DOHH2 (cell line): ENCODE data around the gene IQCB1.

Experiments
- H3F3A ChIP-seq: fragments of 200-600 bp; sonication (generic), shearing (Covaris generic); 2 replicates; pipeline ENCODE4 v1.6.0; 2016; ENCODE audit warnings: antibody characterized with exemption, mild to moderate bottlenecking; ENCODE audit not compliant: control insufficient read depth, insufficient read depth
- H3K27ac ChIP-seq: fragments of 200-600 bp; sonication (generic); 2 replicates; pipeline ENCODE4 v1.5.1; 2014; ENCODE audit warnings: low read depth, mild to moderate bottlenecking, low read length, moderate library complexity
- H3K27me3 ChIP-seq: fragments of 200-600 bp; sonication (generic); 2 replicates; pipeline ENCODE4 v1.6.1; 2014; ENCODE audit warnings: mild to moderate bottlenecking, low read length, mixed read lengths; ENCODE audit not compliant: control insufficient read depth
- H3K36me3 ChIP-seq: fragments of 200-600 bp; sonication (generic); 2 replicates; pipeline ENCODE4 v1.6.1; 2014; ENCODE audit warnings: mild to moderate bottlenecking, low read length, moderate library complexity, mixed read lengths; ENCODE audit not compliant: control insufficient read depth
- H3K4me1 ChIP-seq: fragments of 200-600 bp; sonication (generic); 2 replicates; pipeline ENCODE4 v1.6.1; 2014; ENCODE audit warnings: mild to moderate bottlenecking, low read length, mixed read lengths; ENCODE audit not compliant: control insufficient read depth
- H3K4me2 ChIP-seq: fragments of 200-600 bp; sonication (generic); 2 replicates; pipeline ENCODE4 v1.6.0; 2014; ENCODE audit warnings: mild to moderate bottlenecking, low read length, moderate library complexity
- H3K4me3 ChIP-seq: fragments of 200-600 bp; sonication (generic); 2 replicates; pipeline ENCODE4 v1.5.1; 2014; ENCODE audit warnings: mild to moderate bottlenecking, low read length, mixed read lengths
- H3K79me2 ChIP-seq: fragments of 200-600 bp; sonication (generic); 2 replicates; pipeline ENCODE4 v1.6.1; 2014; ENCODE audit warnings: mild to moderate bottlenecking, low read length, mixed read lengths; ENCODE audit not compliant: control insufficient read depth
- H3K9me2 ChIP-seq: fragments of 200-600 bp; sonication (generic); replicated peaks from 2 replicates; pipeline ENCODE4 v1.6.1; 2014; ENCODE audit warnings: mild to moderate bottlenecking, low read length, mixed read lengths; ENCODE audit not compliant: control insufficient read depth
- H3K9me3 ChIP-seq: fragments of 200-600 bp; sonication (generic); 2 replicates; pipeline ENCODE4 v1.6.1; 2014; ENCODE audit warnings: antibody characterized with exemption, low read length, mixed read lengths; ENCODE audit not compliant: control insufficient read depth, insufficient read depth
- H4K20me1 ChIP-seq: fragments of 200-600 bp; sonication (generic); 2 replicates; pipeline ENCODE4 v1.6.0; 2014; ENCODE audit warnings: low read depth, mild to moderate bottlenecking, antibody characterized with exemption, low read length, moderate library complexity; ENCODE audit not compliant: control insufficient read depth, insufficient read depth
- CTCF ChIP-seq: fragments of 200-600 bp; sonication (generic); IDR thresholded peaks from one replicate; pipeline ENCODE4 v1.5.1; 2014; ENCODE audit warnings: antibody characterized with exemption, mild to moderate bottlenecking, low read depth, low read length; ENCODE audit not compliant: poor library complexity, severe bottlenecking
- EZH2phosphoT487 ChIP-seq: fragments of 200-600 bp; sonication (generic); IDR thresholded peaks from 2 replicates; pipeline ENCODE4 v1.6.1; 2017; ENCODE audit warnings: borderline replicate concordance, mild to moderate bottlenecking, antibody characterized with exemption, low read length, moderate library complexity, mixed read lengths

Gene IQCB1

GRCh38 chr3:121759541-121760202 lies 75.2 kb downstream of the IQCB1 start:
- Histone ChIP-seq H3K9me2 (no peaks in the 10 kb centered on the region), H3K36me3 (no peaks in the 10 kb centered on the region), H3K79me2 (no peaks in the 10 kb centered on the region), H3K4me2 (peak overlapping the region; percentile 29), H3K9me3 (no peaks in the 10 kb centered on the region), H3F3A (peaks cover 5% of the 10 kb centered on the region; the same call in 1 of the 2 replicates), H3K4me1 (peaks cover 31% of the 10 kb centered on the region), H4K20me1 (no peaks in the 10 kb centered on the region), H3K27ac (no peak overlapping the region), H3K4me3 (no peak overlapping the region), H3K27me3 (no peaks in the 10 kb centered on the region)
- TF ChIP-seq EZH2phosphoT487 (no peak), CTCF (no peak)

GRCh38 chr3:121758727-121759450 lies 76.0 kb downstream of the IQCB1 start:
- H3K27ac ChIP-seq = no peak overlapping the region
- H4K20me1 ChIP-seq = no peaks in the 10 kb centered on the region
- H3K4me1 ChIP-seq = peaks cover 31% of the 10 kb centered on the region
- no peaks in the 10 kb centered on the region for H3K27me3 ChIP-seq
- H3K9me2 ChIP-seq = no peaks in the 10 kb centered on the region
- H3K36me3 ChIP-seq = no peaks in the 10 kb centered on the region
- no peaks in the 10 kb centered on the region for H3K79me2 ChIP-seq
- H3K4me3 ChIP-seq = no peak overlapping the region
- H3F3A ChIP-seq = peaks cover 5% of the 10 kb centered on the region; the same call in 1 of the 2 replicates
- no peak for TF ChIP-seq EZH2phosphoT487
- H3K9me3 ChIP-seq = no peaks in the 10 kb centered on the region
- no peak overlapping the region for H3K4me2 ChIP-seq

- no peaks in the 10 kb centered on the region for H3K27me3 ChIP-seq
- no peaks in the 10 kb centered on the region for H3F3A ChIP-seq
- H3K79me2 ChIP-seq = no peaks in the 10 kb centered on the region
- peak overlapping the region; percentile 32 for H3K4me2 ChIP-seq
- no peaks in the 10 kb centered on the region for H4K20me1 ChIP-seq
- no peak overlapping the region for H3K4me3 ChIP-seq
- no peaks in the 10 kb centered on the region for H3K36me3 ChIP-seq
- H3K9me3 ChIP-seq = no peaks in the 10 kb centered on the region
- TF ChIP-seq CTCF = no peak
- no peak for TF ChIP-seq EZH2phosphoT487
- H3K9me2 ChIP-seq = no peaks in the 10 kb centered on the region
- no peak overlapping the region for H3K27ac ChIP-seq
- peaks cover 31% of the 10 kb centered on the region for H3K4me1 ChIP-seq
Measured at GRCh38 chr3:121757812-121758545, 76.9 kb downstream of the IQCB1 start.
